Ascending aorta (tissue), 2 donors: ENCODE results near the gene GPR21. TPM values are rescaled to one million over a fixed set of nuclear protein-coding genes. Genes with fewer than 3 reads are reported as not detected.

ENCODE experiments used
- DNase-seq, 2 donors: peaks; one replicate each; pipeline ENCODE4 v3.0.0-alpha.2; 2019; ENCODE audit warnings: low spot score in 2 of 2
- H3K27ac ChIP-seq, 2 donors: fragments of 200-600 bp; sonication (generic); one replicate each; pipeline ENCODE4 v1.5.1; 2016 to 2017; ENCODE audit warnings: mild to moderate bottlenecking in 1 of 2
- H3K27me3 ChIP-seq: fragments of 200-600 bp; sonication (generic); one replicate; pipeline ENCODE4 v1.5.1; 2017
- H3K36me3 ChIP-seq, 2 donors: fragments of 200-600 bp; sonication (generic); one replicate each; pipeline ENCODE4 v1.5.1; 2016
- H3K4me1 ChIP-seq, 2 donors: fragments of 200-600 bp; sonication (generic); one replicate each; pipeline ENCODE4 v1.5.1; 2016 to 2017; ENCODE audit warnings: mild to moderate bottlenecking in 1 of 2
- H3K4me3 ChIP-seq, 2 donors: fragments of 200-600 bp; sonication (generic); one replicate each; pipeline ENCODE4 v1.5.1; 2016 to 2017; ENCODE audit warnings: mild to moderate bottlenecking in 1 of 2
- H3K9me3 ChIP-seq, 2 donors: fragments of 200-600 bp; sonication (generic); one replicate each; pipeline ENCODE4 v1.5.1; 2016
- CTCF ChIP-seq, 3 experiments: fragments of 200-600 bp in 2 of 3; fragments of 450-650 bp in 1 of 3; sonication (generic) in 2 of 3; IDR thresholded peaks; one replicate each; pipeline ENCODE4 v1.5.1; 2016 to 2019; ENCODE audit warnings: antibody characterized with exemption in 3 of 3, mild to moderate bottlenecking in 1 of 3, moderate library complexity in 1 of 3
- intact Hi-C: fragments of 100-400 bp; cut with DNase I; formaldehyde crosslinking; loops from one replicate; pipeline ENCODE4 v1.15.1; 2023
- total RNA-seq: library from RNA; depleted of rRNA; stranded (reverse); fragments of >200 nt; gene quantifications from one replicate; pipeline ENCODE4 v1.1.0, GENCODE V29; 2016

GPR21 gene
- total RNA-seq, 1 donor from 2014 or later: 5.7 TPM

- Histone ChIP-seq H3K36me3 (no peaks in the 10 kb centered on the region), H3K4me1 (peaks cover 10 to 45% of the 10 kb centered on the region in 2 donors), H3K9me3 (no peaks in the 10 kb centered on the region), H3K27ac (peak overlapping the region; percentile 67 to 75), H3K27me3 (no peaks in the 10 kb centered on the region), H3K4me3 (peak overlapping the region in 1 of 2 donors; percentile 6)
- DNase-seq: no peak
- intact Hi-C loops: no loop called here
- no peak for TF ChIP-seq CTCF (IDR thresholded peaks at IDR 0.05)
These were observed 20.2 kb downstream of the GPR21 start for GRCh38 chr9:123053711-123054110.

- Histone ChIP-seq H3K27ac (peak overlapping the region; percentile 41 to 52), H3K27me3 (no peaks in the 10 kb centered on the region), H3K36me3 (no peaks in the 10 kb centered on the region), H3K4me3 (no peak overlapping the region), H3K4me1 (peaks cover 3 to 33% of the 10 kb centered on the region in 2 donors), H3K9me3 (no peaks in the 10 kb centered on the region)
- TF ChIP-seq CTCF (IDR thresholded peaks at IDR 0.05): no peak
- intact Hi-C loops: no loop called here
- no peak for DNase-seq
These were observed 25.4 kb downstream of the GPR21 start for GRCh38 chr9:123058834-123059233.

GRCh38 chr9:123059472-123060220, 26.2 kb downstream of the GPR21 start:
- DNase-seq: no peak
- H3K9me3 ChIP-seq: no peaks in the 10 kb centered on the region
- no peaks in the 10 kb centered on the region for H3K27me3 ChIP-seq
- H3K4me3 ChIP-seq: no peak overlapping the region
- intact Hi-C loops: no loop called here
- H3K4me1 ChIP-seq: peaks cover 3 to 28% of the 10 kb centered on the region in 2 donors
- no peak for TF ChIP-seq CTCF (IDR thresholded peaks at IDR 0.05)
- no peaks in the 10 kb centered on the region for H3K36me3 ChIP-seq
- H3K27ac ChIP-seq: peak overlapping the region; percentile 41 to 52

GRCh38 chr9:123061216-123061615, 27.7 kb downstream of the GPR21 start:
- no peak for DNase-seq
- Histone ChIP-seq H3K4me1 (peaks cover 3 to 20% of the 10 kb centered on the region in 2 donors), H3K36me3 (peaks cover 7 to 10% of the 10 kb centered on the region in 2 donors), H3K27me3 (no peaks in the 10 kb centered on the region), H3K27ac (peak overlapping the region in 1 of 2 donors; percentile 64), H3K9me3 (no peaks in the 10 kb centered on the region), H3K4me3 (no peak overlapping the region)
- intact Hi-C loops: no loop called here
- no peak for TF ChIP-seq CTCF (IDR thresholded peaks at IDR 0.05)

GRCh38 chr9:123062351-123063176, 29.1 kb downstream of the GPR21 start:
- Histone ChIP-seq H3K4me1 (peaks cover 3 to 20% of the 10 kb centered on the region in 2 donors), H3K9me3 (no peaks in the 10 kb centered on the region), H3K27ac (peak overlapping the region; percentile 47 to 64), H3K36me3 (peaks cover 10 to 16% of the 10 kb centered on the region in 2 donors), H3K4me3 (peak overlapping the region in 1 of 2 donors; percentile 4), H3K27me3 (no peaks in the 10 kb centered on the region)
- no peak for DNase-seq
- intact Hi-C loops: no loop called here
- no peak for TF ChIP-seq CTCF (IDR thresholded peaks at IDR 0.05)
